Mucosa of rectum (tissue), 2 donors: Measurements from ENCODE around the gene ANKRD62.
"Not testable (repeated sequence)": the region's sequence is repeated elsewhere in the genome, so short reads cannot be mapped to it uniquely, and the experiment has no call there.

ENCODE experiments used
- H3K27ac ChIP-seq, 2 donors: one replicate each; pipeline ENCODE4 v1.7.0; 2013; ENCODE audit warnings: inconsistent platforms in 2 of 2, low read depth in 2 of 2, low read length in 2 of 2
- H3K27me3 ChIP-seq, 2 donors: one replicate each; pipeline ENCODE4 v1.7.0; 2013; ENCODE audit warnings: low read length in 2 of 2; ENCODE audit not compliant: control insufficient read depth in 2 of 2, insufficient read depth in 2 of 2
- H3K36me3 ChIP-seq, 2 donors: one replicate each; pipeline ENCODE4 v1.7.0; 2013; ENCODE audit warnings: low read length in 2 of 2; ENCODE audit not compliant: control insufficient read depth in 2 of 2, insufficient read depth in 2 of 2
- H3K4me1 ChIP-seq, 2 donors: one replicate each; pipeline ENCODE4 v1.7.0; 2013; ENCODE audit warnings: low read length in 2 of 2, mild to moderate bottlenecking in 1 of 2; ENCODE audit not compliant: control insufficient read depth in 2 of 2, insufficient read depth in 2 of 2
- H3K4me3 ChIP-seq, 2 donors: one replicate each; pipeline ENCODE4 v1.7.0; 2013; ENCODE audit warnings: low read length in 2 of 2
- H3K9ac ChIP-seq, 2 donors: one replicate each; pipeline ENCODE4 v1.7.0; 2013; ENCODE audit warnings: low read length in 2 of 2, low read depth in 1 of 2, mild to moderate bottlenecking in 1 of 2
- H3K9me3 ChIP-seq, 2 donors: one replicate each; pipeline ENCODE4 v1.7.0; 2013; ENCODE audit warnings: low read length in 2 of 2; ENCODE audit not compliant: control insufficient read depth in 2 of 2
- donor health status: healthy.
- donor health status: Normal muscosa, but diverticular disease.

ANKRD62 gene

DNA sequence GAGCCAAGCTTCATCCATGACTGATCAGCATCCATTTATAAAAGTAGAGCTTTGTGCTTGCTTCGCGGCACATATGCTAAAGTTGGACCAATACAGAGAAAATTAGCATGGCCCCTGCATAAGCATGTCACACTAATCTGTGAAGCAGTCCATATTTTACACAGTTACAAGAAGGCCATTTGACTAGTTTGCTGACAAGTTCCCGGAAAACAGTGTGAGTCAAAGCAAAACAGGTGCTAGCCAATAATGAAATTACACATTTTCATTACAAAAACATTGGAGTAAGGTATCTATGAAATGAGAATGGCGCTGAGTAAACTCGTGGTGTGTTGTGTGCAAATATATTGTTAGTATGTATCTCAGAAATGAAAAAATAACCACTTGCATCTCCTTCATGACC, 4.7 kb downstream of the ANKRD62 start:
- H3K4me3 ChIP-seq: no peak overlapping the region
- no peaks in the 10 kb centered on the region for H3K27me3 ChIP-seq
- H3K4me1 ChIP-seq: no peaks in the 10 kb centered on the region
- no peak overlapping the region for H3K9ac ChIP-seq
- no peaks in the 10 kb centered on the region for H3K36me3 ChIP-seq
- no peak overlapping the region for H3K27ac ChIP-seq
- no peaks in the 10 kb centered on the region for H3K9me3 ChIP-seq

DNA sequence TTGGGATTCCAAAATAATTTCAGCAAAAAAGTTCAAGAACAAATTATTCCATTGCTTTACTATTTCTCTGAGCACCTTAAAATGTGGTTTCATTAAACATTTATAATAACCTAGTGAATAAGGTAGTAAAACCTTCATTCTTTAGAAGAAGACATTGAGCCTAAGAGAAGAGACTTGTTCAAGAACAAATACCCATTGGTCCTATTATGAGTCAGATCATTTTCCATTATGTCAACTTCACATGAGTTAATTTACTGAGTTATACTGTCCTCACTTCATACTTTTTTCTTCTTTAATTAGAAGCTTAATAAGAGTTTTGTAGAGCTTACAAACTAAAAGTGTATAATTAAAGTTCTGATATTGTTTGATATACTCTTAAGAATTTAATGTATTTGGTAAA, 5.5 kb downstream of the ANKRD62 start:
- no peaks in the 10 kb centered on the region for H3K9me3 ChIP-seq
- H3K27ac ChIP-seq: no peak overlapping the region
- H3K27me3 ChIP-seq: no peaks in the 10 kb centered on the region
- H3K9ac ChIP-seq: no peak overlapping the region
- H3K4me1 ChIP-seq: no peaks in the 10 kb centered on the region
- no peak overlapping the region for H3K4me3 ChIP-seq
- no peaks in the 10 kb centered on the region for H3K36me3 ChIP-seq

DNA sequence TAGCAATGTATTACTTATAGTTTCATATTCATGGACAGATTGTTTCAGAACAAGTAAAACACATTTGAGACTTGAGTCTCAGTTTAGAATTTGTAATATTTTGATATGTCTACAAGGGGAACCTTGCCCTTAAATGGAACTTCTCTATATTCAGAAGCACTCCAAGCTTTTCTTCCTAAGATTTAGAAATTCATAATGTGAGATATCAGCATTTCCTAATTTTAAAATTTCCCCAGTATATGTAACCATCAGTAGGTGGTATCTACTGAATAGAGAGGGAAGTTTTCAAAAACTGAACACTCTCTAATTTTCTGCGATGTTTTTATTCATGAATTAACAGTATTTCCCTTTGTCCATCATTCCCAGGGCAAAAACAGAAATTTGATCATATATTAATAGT, 7.6 kb downstream of the ANKRD62 start:
- Histone ChIP-seq H3K9me3 (no peaks in the 10 kb centered on the region), H3K4me3 (no peak overlapping the region), H3K9ac (no peak overlapping the region)

DNA sequence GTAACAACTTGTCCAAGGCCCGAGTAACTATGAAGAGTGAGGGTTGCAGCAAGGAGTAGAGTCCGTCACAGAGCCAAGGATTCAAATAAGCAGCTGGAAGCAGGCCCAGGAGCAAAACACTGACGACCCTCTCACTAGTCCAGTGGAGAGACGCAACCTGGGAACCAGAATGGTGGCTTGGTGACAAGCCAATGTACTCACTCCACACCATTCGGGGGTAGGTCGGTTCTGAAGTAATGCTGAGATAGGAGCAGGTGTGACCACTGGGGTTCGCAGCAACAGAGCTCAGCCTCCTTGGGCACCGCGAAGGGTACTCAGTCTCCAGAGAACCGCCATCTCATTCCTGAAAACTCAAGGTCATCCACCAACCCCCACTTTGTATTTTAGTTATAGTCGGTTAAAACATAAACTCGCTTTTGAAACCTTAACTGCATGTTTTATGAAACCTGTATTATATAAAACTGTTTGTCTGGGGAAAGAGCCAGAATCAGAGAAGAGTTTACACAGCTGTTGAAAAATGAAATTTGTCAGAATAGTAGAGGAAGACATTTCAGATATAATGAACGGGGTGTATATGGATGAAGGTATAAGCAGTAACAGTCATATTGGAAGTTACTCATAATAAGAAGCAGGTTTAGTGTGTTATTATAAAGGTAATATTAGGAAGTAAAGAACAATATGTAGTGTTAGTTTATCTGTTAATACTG, 8.6 kb downstream of the ANKRD62 start:
- H3K4me3 ChIP-seq: no peak overlapping the region
- no peaks in the 10 kb centered on the region for H3K36me3 ChIP-seq
- no peak overlapping the region for H3K27ac ChIP-seq
- no peak overlapping the region for H3K9ac ChIP-seq
- H3K27me3 ChIP-seq: no peaks in the 10 kb centered on the region
- H3K9me3 ChIP-seq: no peaks in the 10 kb centered on the region
- H3K4me1 ChIP-seq: no peaks in the 10 kb centered on the region

More for the DNA sequence above, 7.6 kb downstream of the ANKRD62 start:
- Histone ChIP-seq H3K36me3 (no peaks in the 10 kb centered on the region), H3K27ac (no peak overlapping the region), H3K27me3 (no peaks in the 10 kb centered on the region), H3K4me1 (no peaks in the 10 kb centered on the region)

DNA sequence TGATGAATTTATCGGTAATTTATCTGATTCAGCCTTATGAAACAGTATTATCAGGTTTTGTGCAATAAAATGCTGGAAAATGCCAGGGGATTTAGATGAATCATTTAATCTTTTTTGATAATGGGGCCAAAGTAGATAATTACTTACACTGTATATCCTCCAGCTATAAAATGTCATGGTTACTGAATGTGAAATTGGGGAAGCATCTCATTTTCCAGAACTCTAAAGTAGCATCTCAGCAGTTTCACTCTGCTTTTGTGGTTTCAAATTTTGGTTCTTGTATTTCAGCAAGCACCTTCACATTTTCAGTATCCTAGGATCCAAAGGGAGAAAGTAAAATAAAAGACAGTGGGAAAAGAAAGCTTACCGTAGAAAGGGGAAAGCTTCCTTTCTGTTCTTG, 12.8 kb downstream of the ANKRD62 start:
- Histone ChIP-seq H3K9ac (no peak overlapping the region), H3K27ac (no peak overlapping the region), H3K36me3 (no peaks in the 10 kb centered on the region), H3K9me3 (no peaks in the 10 kb centered on the region), H3K4me3 (no peak overlapping the region), H3K4me1 (no peaks in the 10 kb centered on the region), H3K27me3 (no peaks in the 10 kb centered on the region)

DNA sequence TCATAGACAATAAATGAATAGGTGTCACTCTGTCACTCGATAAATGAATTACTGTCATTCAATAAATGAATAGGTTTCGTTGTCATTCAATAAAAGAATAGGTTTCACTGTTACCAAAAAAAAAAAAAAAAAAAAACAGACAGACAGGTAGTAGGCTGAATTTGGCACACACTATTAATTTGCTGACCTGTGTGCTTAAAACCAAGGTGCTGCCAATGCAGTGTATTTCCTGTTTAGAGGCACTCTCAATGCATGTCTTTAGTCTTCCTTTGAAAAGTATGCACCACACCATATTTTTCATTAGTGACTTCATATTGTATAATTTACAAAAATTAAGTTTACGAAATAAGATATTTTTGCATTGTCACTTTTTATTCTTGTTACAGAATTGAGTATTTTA, 16.2 kb downstream of the ANKRD62 start:
- no peak overlapping the region for H3K27ac ChIP-seq
- no peaks in the 10 kb centered on the region for H3K4me1 ChIP-seq
- no peaks in the 10 kb centered on the region for H3K9me3 ChIP-seq
- H3K9ac ChIP-seq: no peak overlapping the region
- H3K27me3 ChIP-seq: no peaks in the 10 kb centered on the region
- H3K36me3 ChIP-seq: no peaks in the 10 kb centered on the region
- no peak overlapping the region for H3K4me3 ChIP-seq

DNA sequence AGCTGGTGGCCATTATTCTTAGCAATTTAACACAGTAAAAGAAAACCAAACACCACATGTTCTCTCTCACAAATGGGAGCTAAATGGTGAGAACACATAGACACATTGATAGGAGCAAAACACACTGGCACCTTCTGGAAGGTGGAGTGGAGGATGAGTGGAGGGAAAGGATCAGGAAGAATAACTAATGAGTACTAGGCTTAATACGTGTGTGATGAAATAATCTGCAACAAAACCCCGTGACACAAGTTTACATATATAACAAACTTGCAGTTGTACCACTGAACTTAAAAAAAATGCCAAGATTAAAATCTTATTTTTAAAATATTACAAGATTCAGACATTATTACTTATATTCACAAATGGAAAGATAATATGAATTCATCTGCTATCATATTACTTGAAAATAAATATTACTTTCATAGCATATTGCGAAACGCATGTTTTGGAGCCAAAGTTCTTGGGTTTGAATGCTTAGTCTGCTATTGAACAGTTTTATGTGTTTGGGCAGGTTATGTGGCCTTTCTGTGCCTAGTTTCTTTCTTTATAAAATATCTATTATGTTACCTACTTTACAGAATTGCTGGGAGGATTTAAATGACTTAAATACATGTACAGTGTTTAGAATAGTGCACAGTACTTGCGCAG, 20.5 kb downstream of the ANKRD62 start:
- no peaks in the 10 kb centered on the region for H3K4me1 ChIP-seq
- H3K27me3 ChIP-seq: no peaks in the 10 kb centered on the region
- no peak overlapping the region for H3K4me3 ChIP-seq
- H3K9ac ChIP-seq: no peak overlapping the region
- no peaks in the 10 kb centered on the region for H3K9me3 ChIP-seq
- no peaks in the 10 kb centered on the region for H3K36me3 ChIP-seq
- no peak overlapping the region for H3K27ac ChIP-seq

DNA sequence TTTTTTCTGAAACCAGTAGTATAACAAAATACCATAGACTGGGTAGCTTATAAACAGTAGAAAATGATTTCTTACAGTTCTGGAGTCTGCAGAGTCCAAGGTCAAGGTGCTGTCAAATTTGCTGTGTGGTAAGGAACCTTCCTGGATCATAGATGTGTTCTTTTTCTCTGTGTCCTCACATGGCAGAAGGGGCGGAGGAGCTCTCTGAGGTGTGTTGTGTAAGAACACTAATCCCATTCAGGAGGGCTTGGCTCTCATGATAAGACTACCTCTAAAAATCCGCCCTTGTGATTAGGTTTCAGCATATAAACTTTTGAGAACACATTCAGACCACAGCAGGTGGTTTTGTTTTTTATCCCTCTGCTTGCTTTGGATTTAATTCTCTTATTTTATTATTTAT, 25.7 kb downstream of the ANKRD62 start:
- Histone ChIP-seq H3K9me3 (no peaks in the 10 kb centered on the region), H3K27ac (no peak overlapping the region), H3K4me3 (no peak overlapping the region), H3K9ac (no peak overlapping the region), H3K36me3 (no peaks in the 10 kb centered on the region), H3K27me3 (no peaks in the 10 kb centered on the region), H3K4me1 (no peaks in the 10 kb centered on the region)

DNA sequence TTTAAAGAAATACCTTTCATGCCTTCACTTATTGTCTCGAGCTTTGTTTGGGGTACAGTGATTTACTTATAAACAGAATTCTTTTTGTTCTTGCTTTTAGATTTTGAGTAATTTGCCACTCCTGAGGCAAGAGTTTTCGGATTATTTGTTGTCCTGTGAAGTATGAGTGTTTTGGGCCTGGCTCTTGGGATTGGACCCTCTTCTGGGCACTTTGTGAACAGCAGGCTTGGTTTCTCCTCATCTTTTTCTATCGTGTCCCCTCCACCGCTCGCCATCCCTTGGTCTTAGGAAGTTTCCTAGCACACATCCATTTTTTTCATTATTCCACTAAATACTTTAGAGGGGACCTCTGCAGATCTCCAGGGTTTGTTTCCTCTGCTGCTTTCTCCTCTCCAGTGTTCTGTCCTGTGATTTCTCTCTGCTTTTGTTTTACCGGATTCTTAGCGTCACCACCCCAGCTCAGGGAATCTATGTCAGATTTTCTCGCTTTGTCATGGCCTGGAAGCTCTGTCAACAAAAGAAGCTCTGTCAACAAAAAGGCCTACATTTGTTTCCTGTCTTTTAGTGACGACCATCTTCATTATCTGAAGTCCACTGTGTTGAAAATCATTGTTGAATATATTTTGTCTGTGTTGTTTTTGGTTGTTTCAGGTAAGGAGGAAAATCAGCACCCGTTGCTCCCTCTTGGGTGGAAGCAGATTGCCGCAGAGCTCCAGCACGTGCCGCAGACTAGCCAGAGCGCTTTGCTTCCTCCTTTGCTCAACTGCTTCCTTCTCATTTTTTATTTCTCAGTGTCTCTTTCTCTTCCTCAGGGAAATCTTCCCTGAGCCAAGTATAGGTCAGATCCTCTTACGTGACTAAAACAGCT, 27.8 kb downstream of the ANKRD62 start:
- Histone ChIP-seq H3K27ac (no peak overlapping the region), H3K9ac (no peak overlapping the region), H3K4me1 (no peaks in the 10 kb centered on the region), H3K36me3 (no peaks in the 10 kb centered on the region), H3K9me3 (no peaks in the 10 kb centered on the region), H3K27me3 (no peaks in the 10 kb centered on the region), H3K4me3 (no peak overlapping the region)

DNA sequence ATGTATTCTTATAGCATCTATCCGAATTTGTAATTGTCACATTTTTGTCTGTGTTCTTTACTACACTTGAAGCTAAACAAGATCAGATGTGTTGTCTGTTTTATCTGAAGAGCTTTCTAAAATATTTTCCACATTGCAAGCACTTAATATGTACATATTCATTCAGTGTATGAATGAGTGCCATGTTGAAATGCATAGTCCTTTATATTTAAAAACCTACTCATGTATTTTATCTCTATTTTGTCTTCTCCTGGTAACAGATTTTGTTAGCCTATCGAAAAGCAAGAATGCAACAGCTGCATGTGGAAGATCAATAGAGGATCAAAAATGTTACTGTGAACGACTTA, 28.4 kb downstream of the ANKRD62 start:
- H3K27me3 ChIP-seq, H3K9me3 ChIP-seq, H3K36me3 ChIP-seq, H3K4me3 ChIP-seq, H3K27ac ChIP-seq, H3K4me1 ChIP-seq, H3K9ac ChIP-seq: not testable (repeated sequence)
